GM23338 (cell line): ENCODE data around the gene FRAS1. TPM values are rescaled to one million over a fixed set of nuclear protein-coding genes. Genes with fewer than 3 reads are reported as not detected.

Experiments used
- ATAC-seq: fragments of 200-7000 bp; cut with Tn5 transposase; 3 replicates; pipeline ENCODE4 v1.9.1; 2020
- DNase-seq: peaks from one replicate; pipeline ENCODE4 v3.0.0-alpha.2; 2015; ENCODE audit warnings: low spot score
- H2AFZ ChIP-seq: fragments of 200-600 bp; sonication (generic); 2 replicates; pipeline ENCODE4 v1.8.0; 2016; ENCODE audit warnings: antibody characterized with exemption, mild to moderate bottlenecking, moderate library complexity
- H3F3A ChIP-seq: fragments of 200-600 bp; sonication (generic); replicated peaks from 2 replicates; pipeline ENCODE4 v1.8.0; 2017; ENCODE audit warnings: antibody characterized with exemption, mixed run types, low read depth
- H3K27ac ChIP-seq: fragments of 200-600 bp; sonication (generic); 2 replicates; pipeline ENCODE4 v1.6.1; 2016; ENCODE audit warnings: low read depth
- H3K27me3 ChIP-seq: fragments of 200-600 bp; sonication (generic); 2 replicates; pipeline ENCODE4 v1.8.0; 2016; ENCODE audit warnings: mild to moderate bottlenecking, mixed run types, moderate library complexity; ENCODE audit not compliant: insufficient read depth
- H3K36me3 ChIP-seq: fragments of 200-600 bp; sonication (generic); 2 replicates; pipeline ENCODE4 v1.8.0; 2016; ENCODE audit warnings: mild to moderate bottlenecking; ENCODE audit not compliant: insufficient read depth
- H3K4me1 ChIP-seq: fragments of 200-600 bp; sonication (generic); 2 replicates; pipeline ENCODE4 v1.8.0; 2016; ENCODE audit warnings: mild to moderate bottlenecking, moderate library complexity; ENCODE audit not compliant: insufficient read depth
- H3K4me2 ChIP-seq: fragments of 200-600 bp; sonication (generic); 2 replicates; pipeline ENCODE4 v1.7.1; 2017; ENCODE audit warnings: mixed run types
- H3K4me3 ChIP-seq: fragments of 200-600 bp; sonication (generic); 2 replicates; pipeline ENCODE4 v1.6.1; 2016; ENCODE audit warnings: mixed run types
- H3K79me2 ChIP-seq: fragments of 200-600 bp; sonication (generic); replicated peaks from 2 replicates; pipeline ENCODE4 v1.8.0; 2017; ENCODE audit warnings: mild to moderate bottlenecking; ENCODE audit not compliant: insufficient read depth
- H3K9me2 ChIP-seq: fragments of 200-600 bp; sonication (generic); 2 replicates; pipeline ENCODE4 v1.8.0; 2017; ENCODE audit not compliant: insufficient read depth
- H4K20me1 ChIP-seq: fragments of 200-600 bp; sonication (generic); replicated peaks from 2 replicates; pipeline ENCODE4 v1.8.0; 2017; ENCODE audit warnings: mild to moderate bottlenecking; ENCODE audit not compliant: insufficient read depth
- H3K27ac Mint-ChIP-seq: 2 replicates; pipeline ENCODE4 v1.8.0; 2020; ENCODE audit warnings: inconsistent platforms, mild to moderate bottlenecking, moderate library complexity, mixed read lengths
- H3K27me3 Mint-ChIP-seq: 3 replicates; pipeline ENCODE4 v1.8.0; 2022; ENCODE audit warnings: low read depth, mild to moderate bottlenecking, moderate library complexity, mixed read lengths, inconsistent platforms; ENCODE audit not compliant: insufficient read depth, poor library complexity
- H3K36me3 Mint-ChIP-seq: 3 replicates; pipeline ENCODE4 v1.8.0; 2021; ENCODE audit warnings: low read depth, mild to moderate bottlenecking, inconsistent platforms, moderate library complexity, mixed read lengths
- H3K4me1 Mint-ChIP-seq: 3 replicates; pipeline ENCODE4 v1.8.0; 2020; ENCODE audit warnings: mild to moderate bottlenecking, inconsistent platforms, mixed read lengths
- H3K4me3 Mint-ChIP-seq: 3 replicates; pipeline ENCODE4 v1.8.0; 2021; ENCODE audit warnings: moderate library complexity, mild to moderate bottlenecking, inconsistent platforms, mixed read lengths
- H3K9me3 Mint-ChIP-seq: 3 replicates; pipeline ENCODE4 v1.8.0; 2020; ENCODE audit warnings: moderate library complexity, mild to moderate bottlenecking, inconsistent platforms, mixed read lengths
- CREB1 ChIP-seq: fragments of 250-450 bp; sonication (Bioruptor Pico); IDR thresholded peaks from 2 replicates; pipeline ENCODE4 v1.5.0; 2020; ENCODE audit warnings: low read depth, mild to moderate bottlenecking, moderate library complexity
- ETS1 ChIP-seq: IDR thresholded peaks from 2 replicates; pipeline ENCODE4 v1.6.1; 2016; ENCODE audit warnings: antibody characterized with exemption
- EZH2 ChIP-seq: fragments of 200-600 bp; sonication (generic); IDR thresholded peaks from one replicate; pipeline ENCODE4 v1.8.0; 2017; ENCODE audit warnings: antibody characterized with exemption, mild to moderate bottlenecking, low read depth; ENCODE audit not compliant: unreplicated experiment
- EZH2phosphoT487 ChIP-seq: fragments of 200-600 bp; sonication (generic); IDR thresholded peaks from one replicate; pipeline ENCODE4 v1.8.1; 2018; ENCODE audit warnings: antibody characterized with exemption; ENCODE audit not compliant: unreplicated experiment
- JUNB ChIP-seq: IDR thresholded peaks from one replicate; pipeline ENCODE4 v1.6.1; 2016; ENCODE audit warnings: antibody characterized with exemption; ENCODE audit not compliant: unreplicated experiment
- POLR2AphosphoS5 ChIP-seq: IDR thresholded peaks from 2 replicates; pipeline ENCODE4 v1.6.1; 2016; ENCODE audit warnings: antibody characterized with exemption, low read depth
- STAT1 ChIP-seq: IDR thresholded peaks from one replicate; pipeline ENCODE4 v1.6.1; 2016; ENCODE audit warnings: antibody characterized with exemption; ENCODE audit not compliant: unreplicated experiment
- ZNF114 ChIP-seq: fragments of 250-450 bp; sonication (Bioruptor Pico); IDR thresholded peaks from 2 replicates; pipeline ENCODE4 v1.5.0; 2020; ENCODE audit warnings: mild to moderate bottlenecking, moderate library complexity
- ZNF331 ChIP-seq: fragments of 250-450 bp; sonication (Bioruptor Pico); IDR thresholded peaks from 2 replicates; pipeline ENCODE4 v1.5.0; 2020; ENCODE audit warnings: low read depth, mild to moderate bottlenecking, moderate library complexity
- ZNF462 ChIP-seq: fragments of 250-450 bp; sonication (Bioruptor Pico); IDR thresholded peaks from 2 replicates; pipeline ENCODE4 v1.5.0; 2020; ENCODE audit warnings: mild to moderate bottlenecking, moderate library complexity
- polyA plus RNA-seq: library from polyadenylated mRNA; unstranded; fragments of >200 nt; fragmentation: Nextera tagmentation; extraction: Ambion mirVana; gene quantifications from 2 replicates; pipeline ENCODE4 v1.2.1, GENCODE V29; 2016
- total RNA-seq: library from RNA; depleted of rRNA; stranded (reverse); fragments of >200 nt; shearing (Covaris generic); gene quantifications from 2 replicates; pipeline ENCODE4 v1.2.3, GENCODE V29; 2014
- TF ChIP-seq, protein P1 (sequence below): IDR thresholded peaks from one replicate; pipeline ENCODE4 v1.6.1; 2018; ENCODE audit warnings: antibody characterized with exemption; ENCODE audit not compliant: unreplicated experiment
- TF ChIP-seq, protein P2 (sequence below), 2 experiments: fragments of 200-600 bp in 1 of 2; sonication (generic) in 1 of 2; conservative IDR thresholded peaks; 2 replicates each; pipeline versions ENCODE4 v1.5.1 to v1.6.1; 2016 to 2017; ENCODE audit warnings: antibody characterized with exemption in 2 of 2, low read depth in 2 of 2, mild to moderate bottlenecking in 2 of 2, moderate library complexity in 1 of 2

The FRAS1 gene
- total and polyA plus RNA-seq, 2 experiments from 2014 or later, result 12.4 to 108 TPM

GRCh38 chr4:78423790-78424189 is 366.7 kb downstream of the FRAS1 start:
- Mint-ChIP-seq H3K27me3 (peaks cover 6% of the 10 kb centered on the region), H3K9me3 (no peaks in the 10 kb centered on the region), H3K4me1 (no peaks in the 10 kb centered on the region), H3K36me3 (peaks cover 35% of the 10 kb centered on the region), H3K4me3 (no peak overlapping the region), H3K27ac (no peak overlapping the region)
- Histone ChIP-seq H3K4me2 (no peak overlapping the region), H3K27ac (no peak overlapping the region), H3K36me3 (peaks cover 32% of the 10 kb centered on the region), H3K27me3 (no peaks in the 10 kb centered on the region), H2AFZ (no peak overlapping the region), H3F3A (no peaks in the 10 kb centered on the region), H3K79me2 (no peaks in the 10 kb centered on the region), H4K20me1 (no peaks in the 10 kb centered on the region; the same call in 1 of the 2 replicates), H3K9me2 (0 out of 2 replicates have a peak, but pooled peaks cover 4% of the 10 kb centered on the region), H3K4me3 (no peak overlapping the region), H3K4me1 (no peaks in the 10 kb centered on the region)
- ATAC-seq (no peak), DNase-seq (no peak)
- TF ChIP-seq, protein P1, sequence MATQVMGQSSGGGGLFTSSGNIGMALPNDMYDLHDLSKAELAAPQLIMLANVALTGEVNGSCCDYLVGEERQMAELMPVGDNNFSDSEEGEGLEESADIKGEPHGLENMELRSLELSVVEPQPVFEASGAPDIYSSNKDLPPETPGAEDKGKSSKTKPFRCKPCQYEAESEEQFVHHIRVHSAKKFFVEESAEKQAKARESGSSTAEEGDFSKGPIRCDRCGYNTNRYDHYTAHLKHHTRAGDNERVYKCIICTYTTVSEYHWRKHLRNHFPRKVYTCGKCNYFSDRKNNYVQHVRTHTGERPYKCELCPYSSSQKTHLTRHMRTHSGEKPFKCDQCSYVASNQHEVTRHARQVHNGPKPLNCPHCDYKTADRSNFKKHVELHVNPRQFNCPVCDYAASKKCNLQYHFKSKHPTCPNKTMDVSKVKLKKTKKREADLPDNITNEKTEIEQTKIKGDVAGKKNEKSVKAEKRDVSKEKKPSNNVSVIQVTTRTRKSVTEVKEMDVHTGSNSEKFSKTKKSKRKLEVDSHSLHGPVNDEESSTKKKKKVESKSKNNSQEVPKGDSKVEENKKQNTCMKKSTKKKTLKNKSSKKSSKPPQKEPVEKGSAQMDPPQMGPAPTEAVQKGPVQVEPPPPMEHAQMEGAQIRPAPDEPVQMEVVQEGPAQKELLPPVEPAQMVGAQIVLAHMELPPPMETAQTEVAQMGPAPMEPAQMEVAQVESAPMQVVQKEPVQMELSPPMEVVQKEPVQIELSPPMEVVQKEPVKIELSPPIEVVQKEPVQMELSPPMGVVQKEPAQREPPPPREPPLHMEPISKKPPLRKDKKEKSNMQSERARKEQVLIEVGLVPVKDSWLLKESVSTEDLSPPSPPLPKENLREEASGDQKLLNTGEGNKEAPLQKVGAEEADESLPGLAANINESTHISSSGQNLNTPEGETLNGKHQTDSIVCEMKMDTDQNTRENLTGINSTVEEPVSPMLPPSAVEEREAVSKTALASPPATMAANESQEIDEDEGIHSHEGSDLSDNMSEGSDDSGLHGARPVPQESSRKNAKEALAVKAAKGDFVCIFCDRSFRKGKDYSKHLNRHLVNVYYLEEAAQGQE, result no peak
- TF ChIP-seq JUNB (no peak), STAT1 (no peak), ZNF462 (CRISPR knock-in tag) (no peak), CREB1 (CRISPR knock-in tag) (no peak), POLR2AphosphoS5 (no peak), ZNF331 (no peak), EZH2 (no peak), ETS1 (no peak), EZH2phosphoT487 (no peak), ZNF114 (CRISPR knock-in tag) (no peak)
- TF ChIP-seq, protein P2, sequence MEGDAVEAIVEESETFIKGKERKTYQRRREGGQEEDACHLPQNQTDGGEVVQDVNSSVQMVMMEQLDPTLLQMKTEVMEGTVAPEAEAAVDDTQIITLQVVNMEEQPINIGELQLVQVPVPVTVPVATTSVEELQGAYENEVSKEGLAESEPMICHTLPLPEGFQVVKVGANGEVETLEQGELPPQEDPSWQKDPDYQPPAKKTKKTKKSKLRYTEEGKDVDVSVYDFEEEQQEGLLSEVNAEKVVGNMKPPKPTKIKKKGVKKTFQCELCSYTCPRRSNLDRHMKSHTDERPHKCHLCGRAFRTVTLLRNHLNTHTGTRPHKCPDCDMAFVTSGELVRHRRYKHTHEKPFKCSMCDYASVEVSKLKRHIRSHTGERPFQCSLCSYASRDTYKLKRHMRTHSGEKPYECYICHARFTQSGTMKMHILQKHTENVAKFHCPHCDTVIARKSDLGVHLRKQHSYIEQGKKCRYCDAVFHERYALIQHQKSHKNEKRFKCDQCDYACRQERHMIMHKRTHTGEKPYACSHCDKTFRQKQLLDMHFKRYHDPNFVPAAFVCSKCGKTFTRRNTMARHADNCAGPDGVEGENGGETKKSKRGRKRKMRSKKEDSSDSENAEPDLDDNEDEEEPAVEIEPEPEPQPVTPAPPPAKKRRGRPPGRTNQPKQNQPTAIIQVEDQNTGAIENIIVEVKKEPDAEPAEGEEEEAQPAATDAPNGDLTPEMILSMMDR (conservative IDR thresholded peaks at IDR 0.05; ENCODE audit: low read depth in 2 of 2), result no peak
